H9 (cell line): ENCODE measurements around the gene SCN5A. TPM values are rescaled to one million over a fixed set of nuclear protein-coding genes. Genes with fewer than 3 reads are reported as not detected.

Experiments used
- DNase-seq: peaks from one replicate; pipeline ENCODE4 v3.0.0-alpha.2; 2017
- H2AFZ ChIP-seq: one replicate; pipeline ENCODE4 v1.6.1; 2013; ENCODE audit warnings: mild to moderate bottlenecking, low read length, control low read depth, moderate library complexity
- H2AK5ac ChIP-seq: 2 replicates; pipeline ENCODE4 v1.6.1; 2013; ENCODE audit warnings: low read length, control low read depth, mixed read lengths; ENCODE audit not compliant: insufficient read length
- H2BK120ac ChIP-seq: one replicate; pipeline ENCODE4 v1.6.1; 2013; ENCODE audit warnings: low read depth, mild to moderate bottlenecking, low read length, control low read depth, inconsistent platforms; ENCODE audit not compliant: poor library complexity, severe bottlenecking
- H2BK12ac ChIP-seq: 2 replicates; pipeline ENCODE4 v1.6.1; 2013; ENCODE audit warnings: low read length, control low read depth, mixed read lengths, low read depth; ENCODE audit not compliant: insufficient read length
- H2BK15ac ChIP-seq: 2 replicates; pipeline ENCODE4 v1.6.1; 2013; ENCODE audit warnings: low read depth, low read length, control low read depth
- H2BK20ac ChIP-seq: one replicate; pipeline ENCODE4 v1.6.1; 2013; ENCODE audit warnings: low read depth, mild to moderate bottlenecking, low read length, control low read depth, inconsistent platforms; ENCODE audit not compliant: poor library complexity, severe bottlenecking
- H2BK5ac ChIP-seq: 2 replicates; pipeline ENCODE4 v1.6.1; 2013; ENCODE audit warnings: low read length, control low read depth, mixed read lengths; ENCODE audit not compliant: insufficient read length
- H3K14ac ChIP-seq: 2 replicates; pipeline ENCODE4 v1.6.1; 2013; ENCODE audit warnings: low read length, control low read depth; ENCODE audit not compliant: insufficient read depth
- H3K18ac ChIP-seq: 2 replicates; pipeline ENCODE4 v1.6.1; 2013; ENCODE audit warnings: low read depth, mild to moderate bottlenecking, mixed read lengths, low read length, control low read depth; ENCODE audit not compliant: insufficient read length
- H3K23ac ChIP-seq: 2 replicates; pipeline ENCODE4 v1.6.1; 2013; ENCODE audit warnings: low read length, control low read depth, mixed read lengths, low read depth; ENCODE audit not compliant: insufficient read length
- H3K23me2 ChIP-seq: 2 replicates; pipeline ENCODE4 v1.6.1; 2013; ENCODE audit warnings: low read depth, mild to moderate bottlenecking, mixed read lengths, low read length, control low read depth; ENCODE audit not compliant: insufficient read length, poor library complexity, severe bottlenecking
- H3K27ac ChIP-seq: 2 replicates; pipeline ENCODE4 v1.5.1; 2013; ENCODE audit warnings: low read length, control low read depth, mixed read lengths, low read depth; ENCODE audit not compliant: insufficient read length
- H3K27me3 ChIP-seq: 2 replicates; pipeline ENCODE4 v1.6.1; 2013; ENCODE audit warnings: low read length, control low read depth, inconsistent platforms; ENCODE audit not compliant: insufficient read depth
- H3K4ac ChIP-seq: 2 replicates; pipeline ENCODE4 v1.6.1; 2013; ENCODE audit warnings: low read depth, mild to moderate bottlenecking, control low read depth, inconsistent platforms, low read length, moderate library complexity
- H3K4me1 ChIP-seq: 2 replicates; pipeline ENCODE4 v1.6.1; 2013; ENCODE audit warnings: low read length, control low read depth, inconsistent platforms; ENCODE audit not compliant: insufficient read depth
- H3K4me2 ChIP-seq: 2 replicates; pipeline ENCODE4 v1.6.1; 2013; ENCODE audit warnings: low read length, control low read depth, mixed read lengths; ENCODE audit not compliant: insufficient read length, insufficient read depth
- H3K56ac ChIP-seq: 2 replicates; pipeline ENCODE4 v1.6.1; 2013; ENCODE audit warnings: low read depth, mild to moderate bottlenecking, mixed read lengths, low read length, control low read depth; ENCODE audit not compliant: insufficient read length
- H3K79me1 ChIP-seq: 2 replicates; pipeline ENCODE4 v1.6.1; 2013; ENCODE audit warnings: low read depth, mild to moderate bottlenecking, moderate library complexity, low read length, control low read depth, inconsistent platforms; ENCODE audit not compliant: insufficient read depth, poor library complexity, severe bottlenecking
- H3K79me2 ChIP-seq: 2 replicates; pipeline ENCODE4 v1.6.1; 2013; ENCODE audit warnings: low read length, control low read depth, inconsistent platforms; ENCODE audit not compliant: insufficient read depth
- H3K9ac ChIP-seq: 2 replicates; pipeline ENCODE4 v1.6.1; 2013; ENCODE audit warnings: low read length, control low read depth, mixed read lengths; ENCODE audit not compliant: insufficient read length; ENCODE audit errors: extremely low read depth
- H3K9me3 ChIP-seq: one replicate; pipeline ENCODE4 v1.6.1; 2013; ENCODE audit warnings: low read depth, low read length, inconsistent platforms; ENCODE audit not compliant: control insufficient read depth
- H3T11ph ChIP-seq: one replicate; pipeline ENCODE4 v1.6.1; 2013; ENCODE audit warnings: mild to moderate bottlenecking, low read length, control low read depth, inconsistent platforms
- H4K20me1 ChIP-seq: one replicate; pipeline ENCODE4 v1.6.1; 2013; ENCODE audit not compliant: control insufficient read depth, insufficient read length, insufficient read depth
- H4K5ac ChIP-seq: 2 replicates; pipeline ENCODE4 v1.6.1; 2013; ENCODE audit warnings: low read depth, mild to moderate bottlenecking, mixed read lengths, low read length, control low read depth; ENCODE audit not compliant: insufficient read length
- H4K8ac ChIP-seq: replicated peaks from 2 replicates; pipeline ENCODE4 v1.6.1; 2013; ENCODE audit warnings: low read length, control low read depth, mixed read lengths, low read depth; ENCODE audit not compliant: insufficient read length
- H4K91ac ChIP-seq: 2 replicates; pipeline ENCODE4 v1.6.1; 2013; ENCODE audit warnings: low read depth, mild to moderate bottlenecking, moderate library complexity, mixed read lengths, low read length, control low read depth; ENCODE audit not compliant: insufficient read length
- H3K27ac Mint-ChIP-seq, 3 experiments: 2 replicates in 2 of 3; 3 replicates in 1 of 3; pipeline ENCODE4 v1.8.0; 2020 to 2021; ENCODE audit warnings: mixed read lengths in 3 of 3, mild to moderate bottlenecking in 1 of 3, moderate library complexity in 1 of 3
- H3K27me3 Mint-ChIP-seq: 2 replicates; pipeline ENCODE4 v1.8.0; 2021; ENCODE audit warnings: low read depth, mild to moderate bottlenecking, moderate library complexity, mixed read lengths
- H3K36me3 Mint-ChIP-seq, 3 experiments: 2 replicates in 2 of 3; 3 replicates in 1 of 3; pipeline ENCODE4 v1.8.0; 2020 to 2021; ENCODE audit warnings: low read depth in 3 of 3, mixed read lengths in 3 of 3; ENCODE audit not compliant: insufficient read depth in 1 of 3
- H3K4me1 Mint-ChIP-seq, 2 experiments: 2 replicates each; pipeline ENCODE4 v1.8.0; 2020; ENCODE audit warnings: mixed read lengths in 2 of 2
- H3K4me3 Mint-ChIP-seq, 2 experiments: 2 replicates in 1 of 2; 3 replicates in 1 of 2; pipeline ENCODE4 v1.8.0; 2020 to 2021; ENCODE audit warnings: mild to moderate bottlenecking in 2 of 2, mixed read lengths in 2 of 2, moderate library complexity in 1 of 2
- H3K9me3 Mint-ChIP-seq, 2 experiments: 2 replicates in 1 of 2; 3 replicates in 1 of 2; pipeline ENCODE4 v1.8.0; 2020; ENCODE audit warnings: mild to moderate bottlenecking in 2 of 2, mixed read lengths in 2 of 2, moderate library complexity in 1 of 2
- WGBS: extraction: QIAGEN DNeasy Blood & Tissue Kit; methylation state at CpG from one replicate; pipeline ENCODE4 v1.1.7; 2013; ENCODE audit warnings: missing lambda C conversion rate, low lambda C conversion rate, mixed read lengths; ENCODE audit not compliant: insufficient read length; ENCODE audit errors: extremely low coverage; 5-methylcytosine and 5-hydroxymethylcytosine counted together
- total RNA-seq: library from RNA; stranded (reverse); gene quantifications from 2 replicates; pipeline ENCODE4 v1.2.1, GENCODE V29; 2021
- TF ChIP-seq, protein P1 (sequence below): fragments of 200-600 bp; sonication (generic); conservative IDR thresholded peaks from 3 replicates; pipeline ENCODE4 v1.8.0; 2021; ENCODE audit warnings: antibody characterized with exemption, mild to moderate bottlenecking

SCN5A gene
- total RNA-seq, 1 experiment from 2014 or later: 6.5 TPM

DNA sequence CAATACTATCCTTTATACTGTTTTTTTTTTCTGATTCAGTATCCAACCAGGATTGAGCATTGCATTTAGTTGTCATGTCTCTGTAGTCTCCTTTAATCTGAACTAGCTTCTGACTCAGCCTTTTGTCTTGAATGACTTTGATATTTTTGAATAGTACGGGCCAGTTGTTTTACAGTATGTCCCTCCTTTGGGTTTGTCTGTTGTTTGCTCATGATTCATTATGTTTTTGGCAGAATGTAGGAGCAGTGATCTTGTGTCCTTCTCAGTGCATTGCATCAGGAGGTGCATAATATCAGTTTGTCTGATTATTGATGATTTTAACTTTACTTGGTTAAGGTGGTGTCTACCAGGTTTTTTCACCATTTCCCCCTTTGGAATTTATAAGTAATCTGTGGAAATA lies 132.8 kb downstream of the SCN5A start:
- Histone ChIP-seq H2AK5ac (no peak overlapping the region), H3K9me3 (no peaks in the 10 kb centered on the region), H3T11ph (no peak overlapping the region), H3K18ac (no peak overlapping the region), H4K20me1 (no peaks in the 10 kb centered on the region), H3K23ac (no peak overlapping the region), H3K79me1 (no peaks in the 10 kb centered on the region), H3K9ac (no peak overlapping the region), H3K23me2 (no peaks in the 10 kb centered on the region), H2BK12ac (no peak overlapping the region), H4K91ac (no peak overlapping the region), H3K4ac (no peak overlapping the region), H3K79me2 (no peaks in the 10 kb centered on the region), H3K4me1 (peaks cover 5% of the 10 kb centered on the region; the same call in 1 of the 2 replicates), H2BK20ac (no peak overlapping the region), H3K27ac (no peak overlapping the region), H2BK15ac (no peak overlapping the region), H2AFZ (no peak overlapping the region), H4K5ac (no peak overlapping the region), H3K56ac (no peak overlapping the region), H3K27me3 (no peaks in the 10 kb centered on the region), H3K14ac (no peak overlapping the region), H4K8ac (no peak overlapping the region), H2BK120ac (no peak overlapping the region), H3K4me2 (no peak overlapping the region), H2BK5ac (no peak overlapping the region)
- Mint-ChIP-seq H3K36me3 (peaks cover 11 to 20% (median 19%) of the 10 kb centered on the region in 3 experiments; a peak in 6 of 7 replicates), H3K27ac (no peak overlapping the region), H3K27me3 (no peaks in the 10 kb centered on the region), H3K4me3 (no peak overlapping the region), H3K4me1 (peaks cover 23 to 28% of the 10 kb centered on the region in 2 experiments), H3K9me3 (no peaks in the 10 kb centered on the region)
- no CpG with 5 or more reads among the region's 1 CpG for WGBS
- TF ChIP-seq, protein P1, sequence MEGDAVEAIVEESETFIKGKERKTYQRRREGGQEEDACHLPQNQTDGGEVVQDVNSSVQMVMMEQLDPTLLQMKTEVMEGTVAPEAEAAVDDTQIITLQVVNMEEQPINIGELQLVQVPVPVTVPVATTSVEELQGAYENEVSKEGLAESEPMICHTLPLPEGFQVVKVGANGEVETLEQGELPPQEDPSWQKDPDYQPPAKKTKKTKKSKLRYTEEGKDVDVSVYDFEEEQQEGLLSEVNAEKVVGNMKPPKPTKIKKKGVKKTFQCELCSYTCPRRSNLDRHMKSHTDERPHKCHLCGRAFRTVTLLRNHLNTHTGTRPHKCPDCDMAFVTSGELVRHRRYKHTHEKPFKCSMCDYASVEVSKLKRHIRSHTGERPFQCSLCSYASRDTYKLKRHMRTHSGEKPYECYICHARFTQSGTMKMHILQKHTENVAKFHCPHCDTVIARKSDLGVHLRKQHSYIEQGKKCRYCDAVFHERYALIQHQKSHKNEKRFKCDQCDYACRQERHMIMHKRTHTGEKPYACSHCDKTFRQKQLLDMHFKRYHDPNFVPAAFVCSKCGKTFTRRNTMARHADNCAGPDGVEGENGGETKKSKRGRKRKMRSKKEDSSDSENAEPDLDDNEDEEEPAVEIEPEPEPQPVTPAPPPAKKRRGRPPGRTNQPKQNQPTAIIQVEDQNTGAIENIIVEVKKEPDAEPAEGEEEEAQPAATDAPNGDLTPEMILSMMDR: no peak
- DNase-seq: no peak
